ENCODE measurements around the gene INS. TPM values are rescaled to one million over a fixed set of nuclear protein-coding genes. Genes with fewer than 3 reads are reported as not detected.

Gene INS
- total and polyA plus RNA-seq, 2 of the 8 experiments (the other 6 are each of a cell fraction or from before 2014, with no cell fraction given) = not detected

DNA sequence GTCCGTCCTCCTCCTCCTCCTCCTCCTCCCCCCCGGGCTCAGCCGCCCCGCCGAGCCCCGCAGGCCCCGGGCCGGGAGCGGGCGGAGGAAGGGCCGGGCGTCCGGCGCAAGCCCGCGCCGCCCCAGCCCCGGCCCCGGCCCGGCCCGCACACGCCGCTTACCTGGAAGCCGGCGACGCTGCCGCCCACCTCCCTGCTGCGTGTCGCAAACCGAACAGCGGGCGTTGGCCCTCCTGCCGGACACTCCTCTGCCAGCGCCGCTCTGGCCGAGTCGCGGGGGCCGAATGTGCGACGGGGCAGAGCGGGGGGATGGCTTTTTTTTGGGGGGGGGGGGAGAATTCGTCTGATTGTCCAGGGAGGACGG lies 23.0 kb downstream of the INS start:
- Histone ChIP-seq H2BK5ac (ENCODE audit: low read depth, low read length) (no peak overlapping the region), H3K79me2 (ENCODE audit: control insufficient read depth in 1 of 2, insufficient read depth in 2 of 2, low read length in 2 of 2) (no peaks in the 10 kb centered on the region), H3K23ac (ENCODE audit: insufficient read length) (no peak overlapping the region), H3K4me3 (ENCODE audit: extremely low read depth in 1 of 4, insufficient read depth in 2 of 4, low read depth in 3 of 4, low read length in 4 of 4) (peak overlapping the region; percentile 26 to 65 (median 30); a peak in 6 of 8 replicates), H3K79me1 (ENCODE audit: low read depth, low read length) (no peaks in the 10 kb centered on the region), H3K27ac (ENCODE audit: low read depth, low read length) (no peak overlapping the region), H3K14ac (ENCODE audit: insufficient read length) (no peak overlapping the region), H3K56ac (replicated peaks; ENCODE audit: insufficient read length, low read depth, low read length) (no peak overlapping the region), H4K8ac (ENCODE audit: extremely low read depth, insufficient read depth, low read length) (no peak overlapping the region), H3K9me3 (ENCODE audit: insufficient read depth in 2 of 2, low read depth in 1 of 2, low read length in 1 of 2) (no peaks in the 10 kb centered on the region), H2BK15ac (ENCODE audit: low read length) (no peak overlapping the region), H2BK20ac (ENCODE audit: low read length) (no peak overlapping the region), H2AFZ (ENCODE audit: low read length) (no peak overlapping the region), H3K4me1 (replicated peaks in 1 of 4; ENCODE audit: control insufficient read depth in 3 of 4, insufficient read depth in 4 of 4, low read length in 3 of 4) (peaks cover 0 to 10% (median 7%) of the 10 kb centered on the region in 4 experiments; a peak in 6 of 7 replicates), H3K27me3 (replicated peaks in 1 of 4; ENCODE audit: control insufficient read depth in 3 of 4, extremely low read depth in 1 of 4, insufficient read depth in 3 of 4, low read length in 3 of 4) (peaks cover 58 to 90% (median 82%) of the 10 kb centered on the region in 4 experiments), H4K5ac (ENCODE audit: insufficient read length, low read depth, low read length) (no peak overlapping the region), H2AK5ac (ENCODE audit: low read depth, low read length) (no peak overlapping the region), H4K91ac (replicated peaks; ENCODE audit: insufficient read length, low read length) (no peak overlapping the region), H3K23me2 (ENCODE audit: low read depth, low read length) (peaks cover 11% of the 10 kb centered on the region; the same call in 1 of the 2 replicates), H3K9ac (replicated peaks in 1 of 4; ENCODE audit: extremely low read depth in 1 of 4, low read depth in 3 of 4, low read length in 3 of 4) (no peak overlapping the region), H3K18ac (ENCODE audit: extremely low read depth, low read length) (no peak overlapping the region), H4K20me1 (replicated peaks in 1 of 2; ENCODE audit: control insufficient read depth in 1 of 2, insufficient read depth in 2 of 2, low read length in 2 of 2) (peaks cover 12 to 18% of the 10 kb centered on the region in 2 experiments), H3K4me2 (ENCODE audit: insufficient read depth in 1 of 2, low read depth in 2 of 2, low read length in 2 of 2) (peak overlapping the region; percentile 54 to 87), H2BK120ac (replicated peaks; ENCODE audit: low read depth, low read length) (no peak overlapping the region), H3K4ac (replicated peaks; ENCODE audit: insufficient read length, low read depth, low read length) (no peak overlapping the region), H3K36me3 (ENCODE audit: control insufficient read depth in 2 of 4, insufficient read depth in 4 of 4, low read length in 3 of 4) (peaks cover 0 to 3% (median 0%) of the 10 kb centered on the region in 4 experiments; a peak in 1 of 8 replicates), H2BK12ac (ENCODE audit: low read depth, low read length) (no peak overlapping the region)
- FAIRE-seq (no peak), DNase-seq (ENCODE audit: low read depth in 1 of 2, low spot score in 2 of 2) (no peak)
- WGBS, 2 experiments (ENCODE audit: extremely low coverage in 1 of 2, insufficient coverage in 1 of 2, insufficient read length in 1 of 2, insufficient replicate concordance in 2 of 2, low coverage in 1 of 2, low lambda C conversion rate in 2 of 2, missing lambda C conversion rate in 1 of 2) = 0% methylated on average over 2 of the region's 44 CpGs; no CpG with 5 or more reads in 1 of the 2 experiments
- ChIA-PET POLR2A (ENCODE audit: partially characterized antibody) (interaction anchor here (0.8 to 1.1 kb wide), 2 partner anchors 9 to 117 kb away, joined by 3 read pairs; no protein-coding TSS in a partner anchor), CTCF (ENCODE audit: partially characterized antibody) (interaction anchor here (1.0 to 12.3 kb wide), 7 partner anchors 13 to 330 kb away, joined by 3 to 170 read pairs (median 4); no protein-coding TSS in a partner anchor)
- TF ChIP-seq BACH1 (IDR thresholded peaks at IDR 0.05; ENCODE audit: low read length) (no peak), EZH2 (IDR thresholded peaks at IDR 0.05; ENCODE audit: low read depth, low read length, severe bottlenecking) (peak; percentile 82), RAD21 (IDR thresholded peaks at IDR 0.05 in 1 of 2, conservative IDR thresholded peaks at IDR 0.05 in 1 of 2; ENCODE audit: low read depth in 2 of 2, low read length in 2 of 2) (no peak), CHD2 (IDR thresholded peaks at IDR 0.05; ENCODE audit: low read length) (no peak), EGR1 (IDR thresholded peaks at IDR 0.05; ENCODE audit: borderline replicate concordance, low read depth, low read length) (no peak)

Measured in H1 (cell line).